ENCODE results near the gene SYT1.

- TF ChIP-seq POLR2A (IDR thresholded peaks at IDR 0.05), result no peak
- TF ChIP-seq CTCF (IDR thresholded peaks at IDR 0.05), result no peak
These were observed 68.4 kb downstream of the SYT1 start for GRCh38 chr12:78933014-78933413.

All from uterus (tissue), 2 donors.